HepG2 (cell line): ENCODE results near the gene NDRG3. TPM values are rescaled to one million over a fixed set of nuclear protein-coding genes. Genes with fewer than 3 reads are reported as not detected.

Experiments used
- ATAC-seq: fragments of 200-7000 bp; cut with Tn5 transposase; 3 replicates; pipeline ENCODE4 v1.9.1; 2020; ENCODE audit warnings: mild to moderate bottlenecking, moderate library complexity
- BruUV-seq: library from RNA; stranded (reverse); fragments of 400-500 nt; replicated peaks from 2 replicates; lab custom pipeline; 2021; lab: Mats Ljungman, UMichigan
- CTCF ChIA-PET: fragments of 300-600 bp; formaldehyde crosslinking; extraction: SDS; loops from one replicate; lab custom pipeline; 2021; ENCODE audit warnings: low total read pairs, inconsistent platforms, low intra/inter-chr PET ratio; lab: Yijun Ruan, JAX
- POLR2A ChIA-PET: fragments of 350-600 bp; sonication (Branson Sonifier 250); formaldehyde crosslinking; loops from one replicate; lab custom pipeline; 2020; ENCODE audit warnings: antibody characterized with exemption, inconsistent platforms; lab: Yijun Ruan, JAX
- DNase-seq: peaks from one replicate; pipeline ENCODE4 v3.0.0-alpha.2; 2015; ENCODE audit warnings: low spot score
- FAIRE-seq: peaks from 3 replicates; lab custom pipeline; 2011; peaks lifted over from hg19 to GRCh38; lab: Jason Lieb, UNC
- H2AFZ ChIP-seq: one replicate; pipeline ENCODE4 v1.6.1; 2011; ENCODE audit warnings: low read length, inconsistent platforms
- H3K27ac ChIP-seq: fragments of 300-600 bp; 3 replicates; pipeline ENCODE4 v1.8.0; 2011; ENCODE audit warnings: mixed run types, mild to moderate bottlenecking, mixed read lengths, low read length, inconsistent platforms; ENCODE audit not compliant: insufficient read depth; ENCODE audit errors: extremely low read length
- H3K27me3 ChIP-seq, 2 experiments: fragments of 200-600 bp in 1 of 2; 2 replicates in 1 of 2; 3 replicates in 1 of 2; pipeline versions ENCODE4 v1.6.0 to v1.8.0; 2011; ENCODE audit warnings: low read length in 2 of 2, mild to moderate bottlenecking in 2 of 2, moderate library complexity in 2 of 2, inconsistent platforms in 1 of 2; ENCODE audit not compliant: insufficient read depth in 2 of 2, control insufficient read depth in 1 of 2
- H3K36me3 ChIP-seq, 2 experiments: fragments of 200-600 bp in 1 of 2; replicated peaks in 1 of 2; 2 replicates in 1 of 2; 3 replicates in 1 of 2; pipeline versions ENCODE4 v1.5.1 to v1.8.0; 2011; ENCODE audit warnings: low read length in 2 of 2, inconsistent platforms in 1 of 2; ENCODE audit not compliant: insufficient read depth in 2 of 2, control insufficient read depth in 1 of 2
- H3K4me1 ChIP-seq: 2 replicates; pipeline ENCODE4 v1.5.1; 2012; ENCODE audit warnings: low read length, inconsistent platforms; ENCODE audit not compliant: insufficient read depth
- H3K4me2 ChIP-seq: 2 replicates; pipeline ENCODE4 v1.6.0; 2011; ENCODE audit warnings: low read depth, low read length, inconsistent platforms
- H3K4me3 ChIP-seq, 3 experiments: fragments of 200-600 bp in 1 of 3; sonication (generic), shearing (Covaris generic) in 1 of 3; replicated peaks in 1 of 3; 2 replicates each; pipeline ENCODE4 v1.5.1; 2011 to 2016; ENCODE audit warnings: low read length in 3 of 3, inconsistent platforms in 2 of 3, low read depth in 2 of 3, mild to moderate bottlenecking in 2 of 3, control low read depth in 1 of 3, mixed read lengths in 1 of 3; ENCODE audit not compliant: insufficient read depth in 1 of 3
- H3K79me2 ChIP-seq: one replicate; pipeline ENCODE4 v1.6.1; 2011; ENCODE audit warnings: low read length, inconsistent platforms; ENCODE audit not compliant: insufficient read depth
- H3K9ac ChIP-seq: 2 replicates; pipeline ENCODE4 v1.6.0; 2011; ENCODE audit warnings: mild to moderate bottlenecking, low read depth, low read length, inconsistent platforms; ENCODE audit not compliant: insufficient read depth
- H3K9me3 ChIP-seq: 2 replicates; pipeline ENCODE4 v1.5.1; 2012; ENCODE audit warnings: mild to moderate bottlenecking, low read length
- H4K20me1 ChIP-seq: 2 replicates; pipeline ENCODE4 v1.6.0; 2011; ENCODE audit warnings: inconsistent platforms, mild to moderate bottlenecking, low read length, moderate library complexity; ENCODE audit not compliant: insufficient read depth
- BHLHE40 ChIP-seq: IDR thresholded peaks from 2 replicates; pipeline ENCODE4 v1.6.1; 2011; ENCODE audit warnings: low read length, improper control_type of control experiment
- ELF3 ChIP-seq: IDR thresholded peaks from 2 replicates; pipeline ENCODE4 v1.6.1; 2016; ENCODE audit warnings: missing genetic modification reagents, missing compliant biosample characterization
- HMGA1 ChIP-seq: sonication (generic); formaldehyde crosslinking; conservative IDR thresholded peaks from 2 replicates; pipeline ENCODE4 v1.4.0; 2020; ENCODE audit warnings: missing genetic modification reagents
- HMGXB4 ChIP-seq, 2 experiments: sonication (generic) in 1 of 2; formaldehyde crosslinking in 1 of 2; IDR thresholded peaks; 2 replicates each; pipeline versions ENCODE4 v1.4.0 to v1.6.1; 2018 to 2020; ENCODE audit warnings: missing genetic modification reagents in 2 of 2, borderline replicate concordance in 1 of 2, low read depth in 1 of 2, mild to moderate bottlenecking in 1 of 2, missing biosample characterization in 1 of 2
- HNRNPUL1 ChIP-seq: fragments of 200-400 bp; formaldehyde crosslinking; IDR thresholded peaks from 2 replicates; pipeline ENCODE4 v1.6.1; 2017; ENCODE audit warnings: low read depth, mild to moderate bottlenecking, low read length, moderate library complexity
- PAWR ChIP-seq: sonication (generic); formaldehyde crosslinking; IDR thresholded peaks from 2 replicates; pipeline ENCODE4 v1.4.0; 2020; ENCODE audit warnings: missing genetic modification reagents, mild to moderate bottlenecking, borderline replicate concordance
- PHF5A ChIP-seq: IDR thresholded peaks from one replicate; pipeline ENCODE4 v1.6.1; 2018; ENCODE audit warnings: low read depth, missing genetic modification reagents; ENCODE audit not compliant: unreplicated experiment
- THAP9 ChIP-seq: sonication (generic); formaldehyde crosslinking; IDR thresholded peaks from 2 replicates; pipeline ENCODE4; 2020; ENCODE audit warnings: missing genetic modification reagents, mild to moderate bottlenecking, borderline replicate concordance
- U2AF2 ChIP-seq: fragments of 200-400 bp; formaldehyde crosslinking; IDR thresholded peaks from 2 replicates; pipeline ENCODE4 v1.6.1; 2017; ENCODE audit warnings: low read depth, mild to moderate bottlenecking, low read length
- ZFY ChIP-seq: sonication (generic); formaldehyde crosslinking; IDR thresholded peaks from 2 replicates; pipeline ENCODE4 v1.4.0; 2020; ENCODE audit warnings: missing genetic modification reagents
- ZKSCAN5 ChIP-seq: sonication (generic); formaldehyde crosslinking; IDR thresholded peaks from 2 replicates; pipeline ENCODE4 v1.5.1; 2020; ENCODE audit warnings: mild to moderate bottlenecking, missing genetic modification reagents
- ZNF704 ChIP-seq: sonication (generic); formaldehyde crosslinking; IDR thresholded peaks from 2 replicates; pipeline ENCODE4 v1.8.1; 2023; ENCODE audit warnings: mild to moderate bottlenecking, inconsistent platforms, moderate library complexity, missing genetic modification reagents, borderline replicate concordance
- ZXDC ChIP-seq: sonication (generic); formaldehyde crosslinking; IDR thresholded peaks from 2 replicates; pipeline ENCODE4 v1.5.0; 2020; ENCODE audit warnings: mild to moderate bottlenecking, missing genetic modification reagents
- WGBS: methylation state at CpG from one replicate; pipeline ENCODE4 v1.1.6; 2017; ENCODE audit warnings: low lambda C conversion rate; 5-methylcytosine and 5-hydroxymethylcytosine counted together
- in situ Hi-C: cut with HindIII; loops from 2 replicates; pipeline ENCODE4 v1.10.0; 2017; ENCODE audit warnings: low pct_unique_long_range_greater_than_20kb; ENCODE audit not compliant: extremely low pct_ligation_motif_present
- intact Hi-C: fragments of 100-400 bp; cut with micrococcal nuclease; formaldehyde crosslinking; loops from one replicate; pipeline ENCODE4 v1.10.0; 2022; ENCODE audit not compliant: unreplicated experiment
- polyA plus RNA-seq, 8 experiments: library from polyadenylated mRNA; depleted of rRNA in 3 of 8; stranded (reverse) in 7 of 8; unstranded in 1 of 8; fragments of >200 nt; fragmentation: Illumina TruSeq in 4 of 8; extraction: Trizol in 4 of 8; gene quantifications; 2 replicates each; pipeline versions ENCODE4 v1.2.1 to v1.2.3, GENCODE V29; 2011 to 2016; ENCODE audit warnings: low read depth in 4 of 8, missing spikeins in 1 of 8, mixed read lengths in 1 of 8; ENCODE audit not compliant: insufficient read depth in 1 of 8
- total RNA-seq, 5 experiments: library from RNA; depleted of rRNA; stranded (reverse); fragments of >200 nt; fragmentation: Illumina TruSeq; extraction: Trizol; gene quantifications; 2 replicates each; pipeline ENCODE4 v1.2.3, GENCODE V29; 2016; ENCODE audit warnings: low read depth in 1 of 5

The NDRG3 gene
- total and polyA plus RNA-seq, 2 of the 13 experiments (the other 11 are each of a cell fraction or from before 2014, with no cell fraction given): 36.0 to 40.5 TPM

GRCh38 chr20:36756496-36756895 lies 10.6 kb upstream of the NDRG3 start (continued):
- no peak for TF ChIP-seq ZNF704 (CRISPR knock-in tag)
- TF ChIP-seq PHF5A (CRISPR knock-in tag): no peak
- TF ChIP-seq PAWR: no peak
- no peak for TF ChIP-seq ZKSCAN5 (CRISPR knock-in tag)
- no peak for TF ChIP-seq U2AF2
- no peak for TF ChIP-seq ZXDC (CRISPR knock-in tag)

GRCh38 chr20:36754656-36755222 lies 8.8 kb upstream of the NDRG3 start:
- H3K9ac ChIP-seq: no peak overlapping the region
- in situ Hi-C loops: loop anchor here (5.0 kb wide), 1 partner anchor 142 kb away; no protein-coding TSS in a partner anchor
- TF ChIP-seq HMGXB4 (CRISPR knock-in tag; IDR thresholded peaks at IDR 0.05; ENCODE audit: borderline replicate concordance in 1 of 2, low read depth in 1 of 2) (peak; percentile 80 to 86), HNRNPUL1 (no peak), BHLHE40 (no peak), THAP9 (no peak), ELF3 (CRISPR knock-in tag) (peak; percentile 12; the same call in 1 of the 2 replicates), HMGA1 (no peak), ZFY (CRISPR knock-in tag) (no peak)

More at GRCh38 chr20:36754656-36755222, 8.8 kb upstream of the NDRG3 start:
- H3K9me3 ChIP-seq: no peaks in the 10 kb centered on the region
- no peaks in the 10 kb centered on the region for H3K27me3 ChIP-seq
- intact Hi-C loops: loop anchor here (1.0 to 10.0 kb wide), 4 partner anchors 37 to 200 kb away; no protein-coding TSS in a partner anchor
- peaks cover 22 to 51% of the 10 kb centered on the region in 2 experiments for H3K36me3 ChIP-seq
- peak; percentile 84 for DNase-seq
- H2AFZ ChIP-seq: no peak overlapping the region
- H3K4me1 ChIP-seq: peaks cover 8% of the 10 kb centered on the region; the same call in 1 of the 2 replicates
- peak; percentile 98 for ATAC-seq
- no peaks in the 10 kb centered on the region for H3K79me2 ChIP-seq
- 28% methylated on average over 2 of the region's 2 CpGs for WGBS
- H3K27ac ChIP-seq: no peak overlapping the region
- H3K4me3 ChIP-seq: no peak overlapping the region
- FAIRE-seq: peak; percentile 93
- CTCF ChIA-PET: interaction anchor here (0.8 to 2.3 kb wide), 6 partner anchors 37 to 248 kb away, joined by 3 to 20 read pairs (median 8); no protein-coding TSS in a partner anchor
- POLR2A ChIA-PET: interaction anchor here (0.7 to 1.6 kb wide), 7 partner anchors 9 to 149 kb away, joined by 3 to 7 read pairs (median 4); partner anchors contain the start of genes DSN1, NDRG3 and RAB5IF
- BruUV-seq: no TSS peak
- H3K4me2 ChIP-seq: no peak overlapping the region
- H4K20me1 ChIP-seq: no peaks in the 10 kb centered on the region
